ENCODE results near the gene UGP2. TPM values are rescaled to one million over a fixed set of nuclear protein-coding genes. Genes with fewer than 3 reads are reported as not detected.

UGP2 gene
- total RNA-seq, 1 donor from 2014 or later, result 69.9 TPM

DNA sequence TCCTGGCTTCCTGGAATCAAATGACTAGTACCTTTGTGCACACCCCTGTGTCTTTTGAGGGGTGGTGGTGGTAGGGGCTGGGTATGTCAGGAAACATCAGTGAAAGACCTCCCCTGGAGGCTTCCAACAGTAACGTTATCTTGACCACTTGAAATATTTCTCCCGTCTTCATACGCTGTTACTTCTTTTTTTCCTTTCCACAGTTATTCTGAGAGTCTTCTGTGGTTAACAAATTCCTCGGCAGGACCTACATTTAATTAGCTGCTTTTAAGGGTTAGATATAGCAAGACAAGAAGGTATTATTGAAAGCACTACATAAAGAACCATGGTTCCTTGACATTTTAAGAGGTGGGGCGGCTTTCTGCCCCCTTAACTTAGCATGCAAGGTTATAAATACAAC is 34.6 kb downstream of the UGP2 start:
- no peaks in the 10 kb centered on the region for H3K27me3 ChIP-seq (ENCODE audit: control insufficient read depth, insufficient read depth, low read length)
- TF ChIP-seq, protein P1, sequence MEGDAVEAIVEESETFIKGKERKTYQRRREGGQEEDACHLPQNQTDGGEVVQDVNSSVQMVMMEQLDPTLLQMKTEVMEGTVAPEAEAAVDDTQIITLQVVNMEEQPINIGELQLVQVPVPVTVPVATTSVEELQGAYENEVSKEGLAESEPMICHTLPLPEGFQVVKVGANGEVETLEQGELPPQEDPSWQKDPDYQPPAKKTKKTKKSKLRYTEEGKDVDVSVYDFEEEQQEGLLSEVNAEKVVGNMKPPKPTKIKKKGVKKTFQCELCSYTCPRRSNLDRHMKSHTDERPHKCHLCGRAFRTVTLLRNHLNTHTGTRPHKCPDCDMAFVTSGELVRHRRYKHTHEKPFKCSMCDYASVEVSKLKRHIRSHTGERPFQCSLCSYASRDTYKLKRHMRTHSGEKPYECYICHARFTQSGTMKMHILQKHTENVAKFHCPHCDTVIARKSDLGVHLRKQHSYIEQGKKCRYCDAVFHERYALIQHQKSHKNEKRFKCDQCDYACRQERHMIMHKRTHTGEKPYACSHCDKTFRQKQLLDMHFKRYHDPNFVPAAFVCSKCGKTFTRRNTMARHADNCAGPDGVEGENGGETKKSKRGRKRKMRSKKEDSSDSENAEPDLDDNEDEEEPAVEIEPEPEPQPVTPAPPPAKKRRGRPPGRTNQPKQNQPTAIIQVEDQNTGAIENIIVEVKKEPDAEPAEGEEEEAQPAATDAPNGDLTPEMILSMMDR (IDR thresholded peaks at IDR 0.05; ENCODE audit: insufficient read depth, low read length, poor library complexity, severe bottlenecking), result no peak
- no peak overlapping the region for H3K4me3 ChIP-seq (ENCODE audit: low read depth, low read length)
- no peak for DNase-seq (ENCODE audit: low read depth)
- no peaks in the 10 kb centered on the region for H3K36me3 ChIP-seq (ENCODE audit: control insufficient read depth, insufficient read depth, low read length)

DNA sequence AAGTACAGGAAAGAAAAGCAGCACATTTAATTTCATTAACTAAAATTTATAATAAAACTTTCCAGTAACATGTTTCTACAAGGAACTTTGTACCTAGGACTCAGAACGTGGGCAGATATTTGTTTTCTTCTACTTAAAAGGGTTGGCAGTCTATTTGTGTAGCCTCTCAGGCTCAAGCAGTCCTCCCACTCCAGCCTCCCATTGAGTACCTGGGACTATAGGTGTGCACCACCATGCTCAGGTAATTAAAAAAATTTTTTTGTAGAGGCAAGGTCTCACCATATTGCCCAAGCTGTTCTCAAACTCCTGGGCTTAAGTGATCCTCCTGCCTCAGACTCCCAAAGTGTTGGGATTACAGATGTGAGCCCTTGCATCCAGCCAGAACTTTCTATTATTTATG is 36.8 kb downstream of the UGP2 start:
- no peak for DNase-seq (ENCODE audit: low read depth)
- TF ChIP-seq, protein P1 (IDR thresholded peaks at IDR 0.05; ENCODE audit: insufficient read depth, low read length, poor library complexity, severe bottlenecking), result no peak
- H3K36me3 ChIP-seq (ENCODE audit: control insufficient read depth, insufficient read depth, low read length), result no peaks in the 10 kb centered on the region
- H3K4me3 ChIP-seq (ENCODE audit: low read depth, low read length), result no peak overlapping the region
- H3K27me3 ChIP-seq (ENCODE audit: control insufficient read depth, insufficient read depth, low read length), result no peaks in the 10 kb centered on the region

DNA sequence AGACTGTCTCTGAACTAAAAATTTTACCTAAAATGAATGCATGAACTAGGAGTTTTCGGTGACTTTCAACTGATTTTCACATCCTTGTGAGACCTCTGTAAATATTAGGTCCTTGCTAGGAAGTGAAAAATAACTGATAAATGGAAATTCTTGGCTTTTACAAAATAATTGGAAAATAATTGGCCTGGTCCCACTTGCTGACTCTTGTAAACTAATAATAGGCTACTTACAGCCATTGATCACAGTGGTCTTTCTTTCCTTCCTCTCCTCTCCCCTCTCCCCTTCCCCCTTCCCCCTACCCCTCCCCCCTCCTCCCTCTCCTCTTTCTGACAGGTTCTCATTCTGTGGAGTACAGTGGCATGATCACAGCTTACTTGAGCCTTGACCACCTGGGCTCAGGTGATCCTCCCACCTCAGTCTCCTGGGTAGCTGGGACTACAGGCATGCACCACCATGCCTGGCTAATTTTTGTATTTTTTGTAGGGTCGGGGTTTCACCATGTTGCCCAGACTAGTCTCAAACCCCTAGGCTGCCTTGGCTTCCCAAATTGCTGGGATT is 38.3 kb downstream of the UGP2 start:
- DNase-seq (ENCODE audit: low read depth), result no peak
- H3K4me3 ChIP-seq (ENCODE audit: low read depth, low read length), result no peak overlapping the region
- TF ChIP-seq, protein P1 (IDR thresholded peaks at IDR 0.05; ENCODE audit: insufficient read depth, low read length, poor library complexity, severe bottlenecking), result no peak
- no peaks in the 10 kb centered on the region for H3K36me3 ChIP-seq (ENCODE audit: control insufficient read depth, insufficient read depth, low read length)
- H3K27me3 ChIP-seq (ENCODE audit: control insufficient read depth, insufficient read depth, low read length), result no peaks in the 10 kb centered on the region

DNA sequence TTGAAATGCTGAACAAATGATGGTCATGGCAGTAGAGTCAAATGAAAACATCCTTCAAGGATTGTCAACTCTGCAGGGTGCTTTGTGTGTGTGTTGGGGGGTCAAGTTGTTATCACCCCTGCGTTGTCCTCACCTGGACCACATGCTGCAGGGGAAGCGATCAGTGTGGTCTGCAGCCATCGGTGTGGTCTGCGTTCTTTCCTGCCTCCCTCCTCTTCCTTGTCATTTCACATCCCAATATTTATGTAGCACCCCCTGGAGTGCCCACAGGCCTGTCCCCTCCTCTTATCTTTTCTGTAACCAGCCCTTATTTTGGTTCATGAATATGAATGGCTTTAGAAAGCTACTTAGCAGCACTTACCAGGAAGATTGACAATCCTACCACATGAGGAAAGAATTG is 38.9 kb downstream of the UGP2 start:
- DNase-seq (ENCODE audit: low read depth), result no peak
- Histone ChIP-seq H3K4me3 (ENCODE audit: low read depth, low read length) (no peak overlapping the region), H3K27me3 (ENCODE audit: control insufficient read depth, insufficient read depth, low read length) (no peaks in the 10 kb centered on the region), H3K36me3 (ENCODE audit: control insufficient read depth, insufficient read depth, low read length) (peaks cover under 1% of the 10 kb centered on the region)
- TF ChIP-seq, protein P1 (IDR thresholded peaks at IDR 0.05; ENCODE audit: insufficient read depth, low read length, poor library complexity, severe bottlenecking), result no peak

DNA sequence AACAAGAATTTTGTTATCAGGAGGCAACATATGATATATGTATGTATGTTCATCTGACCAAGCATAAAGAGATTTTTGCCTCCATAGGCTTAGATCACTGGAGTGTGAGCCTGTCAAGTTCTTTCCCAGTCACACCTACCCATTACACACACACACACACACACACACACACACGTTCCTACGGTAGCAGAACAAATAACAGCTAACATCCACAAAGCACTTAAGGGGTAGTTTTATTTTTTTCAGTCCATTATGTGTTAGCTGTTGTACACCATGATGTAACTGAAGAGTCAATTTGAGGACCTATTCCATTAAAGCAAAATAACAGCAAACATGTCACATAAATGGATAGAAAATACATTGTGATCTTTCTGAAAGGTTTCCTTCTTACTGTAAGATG is 39.5 kb downstream of the UGP2 start:
- no peak for DNase-seq (ENCODE audit: low read depth)
- TF ChIP-seq, protein P1 (IDR thresholded peaks at IDR 0.05; ENCODE audit: insufficient read depth, low read length, poor library complexity, severe bottlenecking), result no peak
- peaks cover 1% of the 10 kb centered on the region for H3K36me3 ChIP-seq (ENCODE audit: control insufficient read depth, insufficient read depth, low read length)

DNA sequence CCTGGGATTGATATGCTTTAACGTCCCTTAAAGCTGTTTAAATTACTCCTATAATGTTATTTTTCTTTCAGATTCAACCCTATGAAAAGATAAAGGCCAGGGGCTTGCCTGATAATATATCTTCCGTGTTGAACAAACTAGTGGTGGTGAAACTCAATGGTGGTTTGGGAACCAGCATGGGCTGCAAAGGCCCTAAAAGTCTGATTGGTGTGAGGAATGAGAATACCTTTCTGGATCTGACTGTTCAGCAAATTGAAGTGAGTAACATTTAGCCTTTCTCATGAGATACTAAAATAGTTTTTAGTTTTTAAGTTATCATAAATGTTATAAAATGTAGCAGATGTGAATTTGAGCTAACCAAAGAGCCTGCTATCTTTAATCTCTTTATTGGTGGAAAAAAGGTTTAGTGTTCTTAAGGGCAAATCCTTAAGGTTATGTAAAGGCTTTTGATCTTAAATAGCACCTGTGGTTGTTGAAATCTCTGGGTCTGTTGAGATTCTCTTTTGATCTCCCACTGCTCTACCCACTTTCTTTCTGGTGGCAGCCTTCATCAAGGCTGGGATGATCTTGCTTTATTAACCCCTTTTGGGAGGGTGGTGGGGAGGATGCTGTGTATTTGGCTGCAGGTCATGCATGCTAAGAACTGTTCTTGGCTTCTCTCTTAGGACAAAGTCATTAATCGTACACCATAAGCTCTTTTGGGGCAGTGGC is 40.9 kb downstream of the UGP2 start:
- peaks cover 1% of the 10 kb centered on the region for H3K36me3 ChIP-seq (ENCODE audit: control insufficient read depth, insufficient read depth, low read length)

More for the DNA sequence above, 39.5 kb downstream of the UGP2 start:
- no peaks in the 10 kb centered on the region for H3K27me3 ChIP-seq (ENCODE audit: control insufficient read depth, insufficient read depth, low read length)
- no peak overlapping the region for H3K4me3 ChIP-seq (ENCODE audit: low read depth, low read length)

More for the DNA sequence above, 40.9 kb downstream of the UGP2 start:
- Histone ChIP-seq H3K4me3 (ENCODE audit: low read depth, low read length) (no peak overlapping the region), H3K27me3 (ENCODE audit: control insufficient read depth, insufficient read depth, low read length) (no peaks in the 10 kb centered on the region)
- TF ChIP-seq, protein P1 (IDR thresholded peaks at IDR 0.05; ENCODE audit: insufficient read depth, low read length, poor library complexity, severe bottlenecking), result no peak
- no peak for DNase-seq (ENCODE audit: low read depth)
